Adrenal gland (tissue), 5 donors: Measurements from ENCODE around the gene NKAIN2.

Experiments used
- POLR2A ChIP-seq, 2 donors: fragments of 450-650 bp; IDR thresholded peaks; one replicate each; pipeline ENCODE4 v1.6.1; 2017; ENCODE audit warnings: antibody characterized with exemption in 2 of 2, mild to moderate bottlenecking in 2 of 2, moderate library complexity in 1 of 2
- TF ChIP-seq, protein P1 (sequence below), 6 experiments: fragments of 450-650 bp in 4 of 6; fragments of 200-600 bp in 2 of 6; sonication (generic) in 1 of 6; IDR thresholded peaks; 1 replicate in 5 of 6; 2 replicates in 1 of 6; pipeline versions ENCODE4 v1.5.1 to v1.8.0; 2016 to 2021; ENCODE audit warnings: antibody characterized with exemption in 6 of 6, mild to moderate bottlenecking in 2 of 6, moderate library complexity in 1 of 6
- donor health status: DM: no; HTN: no; CAD: no.

DNA sequence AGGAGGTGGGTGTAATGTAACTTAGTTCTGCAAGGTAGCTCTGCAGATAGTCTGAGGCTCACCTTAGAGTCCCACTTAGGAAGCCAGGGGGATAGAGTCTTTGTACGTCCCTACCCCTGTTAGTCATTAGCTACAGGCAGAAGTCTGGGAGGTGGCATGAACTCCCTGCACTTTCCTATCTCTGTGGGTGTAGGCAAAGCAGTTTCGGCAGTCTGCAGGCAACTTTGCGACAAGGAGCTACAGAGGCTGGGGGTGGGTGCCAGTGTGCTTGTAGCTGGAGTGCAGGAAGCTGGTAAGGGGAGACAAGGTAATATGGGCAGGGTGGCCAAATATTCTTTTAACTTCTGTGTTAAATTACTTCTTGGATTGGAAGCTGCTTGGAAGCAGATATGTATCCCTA is 45.7 kb downstream of the NKAIN2 start:
- TF ChIP-seq, protein P1, sequence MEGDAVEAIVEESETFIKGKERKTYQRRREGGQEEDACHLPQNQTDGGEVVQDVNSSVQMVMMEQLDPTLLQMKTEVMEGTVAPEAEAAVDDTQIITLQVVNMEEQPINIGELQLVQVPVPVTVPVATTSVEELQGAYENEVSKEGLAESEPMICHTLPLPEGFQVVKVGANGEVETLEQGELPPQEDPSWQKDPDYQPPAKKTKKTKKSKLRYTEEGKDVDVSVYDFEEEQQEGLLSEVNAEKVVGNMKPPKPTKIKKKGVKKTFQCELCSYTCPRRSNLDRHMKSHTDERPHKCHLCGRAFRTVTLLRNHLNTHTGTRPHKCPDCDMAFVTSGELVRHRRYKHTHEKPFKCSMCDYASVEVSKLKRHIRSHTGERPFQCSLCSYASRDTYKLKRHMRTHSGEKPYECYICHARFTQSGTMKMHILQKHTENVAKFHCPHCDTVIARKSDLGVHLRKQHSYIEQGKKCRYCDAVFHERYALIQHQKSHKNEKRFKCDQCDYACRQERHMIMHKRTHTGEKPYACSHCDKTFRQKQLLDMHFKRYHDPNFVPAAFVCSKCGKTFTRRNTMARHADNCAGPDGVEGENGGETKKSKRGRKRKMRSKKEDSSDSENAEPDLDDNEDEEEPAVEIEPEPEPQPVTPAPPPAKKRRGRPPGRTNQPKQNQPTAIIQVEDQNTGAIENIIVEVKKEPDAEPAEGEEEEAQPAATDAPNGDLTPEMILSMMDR (IDR thresholded peaks at IDR 0.05): no peak
- no peak for TF ChIP-seq POLR2A (IDR thresholded peaks at IDR 0.05)
